ENCODE measurements around the gene NFIA.
A peak's percentile ranks its signal among the peaks of the same experiment; 100 is the strongest.

The NFIA gene

DNA sequence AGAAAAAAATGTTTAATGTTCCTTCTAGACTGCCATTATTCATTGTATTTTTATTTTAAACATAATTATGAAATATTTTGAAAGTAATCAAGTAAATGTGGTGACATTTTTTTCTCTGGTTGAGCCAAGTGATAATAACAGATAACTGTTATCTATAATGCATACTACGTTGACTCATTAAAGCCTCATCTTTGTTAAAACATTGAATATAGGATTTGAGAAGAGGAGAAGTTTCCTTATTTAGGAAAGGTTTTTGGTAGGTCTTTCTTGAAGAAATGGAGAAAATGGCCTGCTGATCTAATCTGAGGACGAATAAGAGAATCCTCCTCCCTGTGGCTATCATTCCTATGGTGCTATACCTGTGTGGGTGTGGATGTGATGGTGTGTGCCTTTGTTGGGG is 89.0 kb downstream of the NFIA start:
- TF ChIP-seq EZH2 (IDR thresholded peaks at IDR 0.05) (no peak), FOXP2 (optimal IDR thresholded peaks at IDR 0.05; ENCODE audit: control extremely low read depth, extremely low read length, insufficient read depth) (no peak), POLR2AphosphoS5 (IDR thresholded peaks at IDR 0.05; ENCODE audit: borderline replicate concordance, low read depth, low read length) (no peak)
- Histone ChIP-seq H3K36me3 (ENCODE audit: insufficient read depth, low read length) (no peaks in the 10 kb centered on the region; the same call in 1 of the 2 replicates), H3K4me3 (no peak overlapping the region), H3K9me3 (ENCODE audit: low read depth, low read length) (no peaks in the 10 kb centered on the region), H3K27ac (peak overlapping the region; percentile 43; the same call in 1 of the 2 replicates), H3K9ac (ENCODE audit: insufficient read length) (no peak overlapping the region)
- DNase-seq (ENCODE audit: low read depth, low spot score): no peak

DNA sequence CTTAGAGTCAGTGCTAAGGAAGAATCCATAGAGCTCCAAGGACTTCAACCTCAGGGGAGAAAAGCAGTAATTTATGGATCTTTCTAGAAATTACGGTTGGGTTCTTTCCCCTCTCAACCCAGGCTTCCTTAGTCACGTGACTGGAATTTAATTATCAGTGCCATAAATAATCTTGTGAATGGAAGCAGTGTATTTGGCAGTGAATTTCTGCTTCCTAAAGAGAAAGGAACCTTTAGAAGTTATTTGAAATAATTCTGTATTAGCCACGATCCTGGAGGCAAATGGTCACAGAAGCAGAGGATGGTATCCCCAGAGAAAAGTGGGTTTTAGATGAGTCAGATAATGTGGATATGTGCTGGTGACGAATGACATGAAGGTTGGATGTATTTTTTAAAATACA is 89.6 kb downstream of the NFIA start:
- Histone ChIP-seq H3K36me3 (ENCODE audit: insufficient read depth, low read length) (no peaks in the 10 kb centered on the region; the same call in 1 of the 2 replicates), H3K9me3 (ENCODE audit: low read depth, low read length) (no peaks in the 10 kb centered on the region), H3K4me3 (peak overlapping the region; percentile 51), H3K27ac (peak overlapping the region; percentile 43; the same call in 1 of the 2 replicates), H3K9ac (ENCODE audit: insufficient read length) (no peak overlapping the region)
- no peak for TF ChIP-seq POLR2AphosphoS5 (IDR thresholded peaks at IDR 0.05; ENCODE audit: borderline replicate concordance, low read depth, low read length)
- TF ChIP-seq EZH2 (IDR thresholded peaks at IDR 0.05): no peak
- no peak for TF ChIP-seq FOXP2 (optimal IDR thresholded peaks at IDR 0.05; ENCODE audit: control extremely low read depth, extremely low read length, insufficient read depth)
- no peak for DNase-seq (ENCODE audit: low read depth, low spot score)

DNA sequence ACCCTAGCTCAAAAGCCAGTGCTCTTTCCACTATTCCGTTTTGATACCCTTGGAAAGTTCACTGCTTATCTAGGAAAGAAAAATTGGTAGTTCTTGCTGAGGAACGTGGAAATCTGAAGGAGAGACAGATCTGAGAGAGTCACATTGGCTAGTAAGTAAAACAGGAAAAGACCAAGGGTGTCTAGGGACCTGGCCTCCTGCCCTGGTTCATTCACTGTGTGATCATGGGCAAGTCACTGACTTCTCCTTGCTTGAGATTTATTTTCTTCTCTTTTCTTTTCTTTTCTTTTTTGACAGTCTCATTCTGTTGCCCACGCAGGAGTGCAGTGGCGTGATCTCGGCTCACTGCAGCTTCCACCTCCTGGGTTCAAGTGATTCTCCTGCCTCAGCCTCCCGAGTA is 90.8 kb downstream of the NFIA start:
- DNase-seq (ENCODE audit: low read depth, low spot score): no peak
- Histone ChIP-seq H3K36me3 (ENCODE audit: insufficient read depth, low read length) (no peaks in the 10 kb centered on the region; the same call in 1 of the 2 replicates), H3K4me3 (no peak overlapping the region), H3K9me3 (ENCODE audit: low read depth, low read length) (no peaks in the 10 kb centered on the region), H3K27ac (no peak overlapping the region), H3K9ac (ENCODE audit: insufficient read length) (no peak overlapping the region)
- TF ChIP-seq FOXP2 (optimal IDR thresholded peaks at IDR 0.05; ENCODE audit: control extremely low read depth, extremely low read length, insufficient read depth) (no peak), POLR2AphosphoS5 (IDR thresholded peaks at IDR 0.05; ENCODE audit: borderline replicate concordance, low read depth, low read length) (no peak), EZH2 (IDR thresholded peaks at IDR 0.05) (no peak)

- no peak overlapping the region for H3K4me3 ChIP-seq
- no peak overlapping the region for H3K9ac ChIP-seq (ENCODE audit: insufficient read length)
- H3K27ac ChIP-seq: no peak overlapping the region
- TF ChIP-seq POLR2AphosphoS5 (IDR thresholded peaks at IDR 0.05; ENCODE audit: borderline replicate concordance, low read depth, low read length): no peak
- no peak for TF ChIP-seq EZH2 (IDR thresholded peaks at IDR 0.05)
- no peak for TF ChIP-seq FOXP2 (optimal IDR thresholded peaks at IDR 0.05; ENCODE audit: control extremely low read depth, extremely low read length, insufficient read depth)
- H3K36me3 ChIP-seq (ENCODE audit: insufficient read depth, low read length): no peaks in the 10 kb centered on the region; the same call in 1 of the 2 replicates
- no peak for DNase-seq (ENCODE audit: low read depth, low spot score)
- H3K9me3 ChIP-seq (ENCODE audit: low read depth, low read length): no peaks in the 10 kb centered on the region
Measured at GRCh38 chr1:61174060-61174795, 91.9 kb downstream of the NFIA start.

DNA sequence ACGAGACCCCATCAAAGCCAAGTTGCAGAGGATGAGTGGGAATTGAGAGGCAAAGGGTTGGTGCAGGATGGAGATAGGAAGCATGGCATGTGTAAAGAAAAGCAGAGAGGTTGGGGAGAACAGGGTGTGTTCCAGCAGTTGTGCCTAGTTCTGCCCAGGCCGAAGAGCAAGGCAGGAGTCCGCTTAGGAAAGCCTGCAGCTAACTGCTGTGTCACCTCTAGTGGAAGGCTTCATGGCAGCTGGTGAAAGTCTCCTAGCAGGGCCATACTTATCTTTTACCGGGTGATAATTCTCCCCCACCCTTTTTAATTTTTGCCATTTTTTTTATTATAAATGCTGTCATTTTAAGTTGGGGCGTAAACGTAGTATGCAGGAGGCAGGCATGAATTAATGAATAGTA is 93.6 kb downstream of the NFIA start:
- Histone ChIP-seq H3K36me3 (ENCODE audit: insufficient read depth, low read length) (no peaks in the 10 kb centered on the region; the same call in 1 of the 2 replicates), H3K9me3 (ENCODE audit: low read depth, low read length) (no peaks in the 10 kb centered on the region), H3K27ac (no peak overlapping the region), H3K4me3 (no peak overlapping the region), H3K9ac (ENCODE audit: insufficient read length) (no peak overlapping the region)
- DNase-seq (ENCODE audit: low read depth, low spot score): no peak
- TF ChIP-seq POLR2AphosphoS5 (IDR thresholded peaks at IDR 0.05; ENCODE audit: borderline replicate concordance, low read depth, low read length) (no peak), EZH2 (IDR thresholded peaks at IDR 0.05) (no peak), FOXP2 (optimal IDR thresholded peaks at IDR 0.05; ENCODE audit: control extremely low read depth, extremely low read length, insufficient read depth) (no peak)

- TF ChIP-seq EZH2 (IDR thresholded peaks at IDR 0.05): no peak
- TF ChIP-seq POLR2AphosphoS5 (IDR thresholded peaks at IDR 0.05; ENCODE audit: borderline replicate concordance, low read depth, low read length): no peak
- no peak for TF ChIP-seq FOXP2 (optimal IDR thresholded peaks at IDR 0.05; ENCODE audit: control extremely low read depth, extremely low read length, insufficient read depth)
- H3K36me3 ChIP-seq (ENCODE audit: insufficient read depth, low read length): no peaks in the 10 kb centered on the region
- H3K4me3 ChIP-seq: no peak overlapping the region
- no peak for DNase-seq (ENCODE audit: low read depth, low spot score)
- 0 out of 2 replicates have a peak overlapping the region, but pooled peaks have one; percentile 8 for H3K27ac ChIP-seq
- no peak overlapping the region for H3K9ac ChIP-seq (ENCODE audit: insufficient read length)
- H3K9me3 ChIP-seq (ENCODE audit: low read depth, low read length): no peaks in the 10 kb centered on the region
Measured at GRCh38 chr1:61181067-61182038, 99.0 kb downstream of the NFIA start.

DNA sequence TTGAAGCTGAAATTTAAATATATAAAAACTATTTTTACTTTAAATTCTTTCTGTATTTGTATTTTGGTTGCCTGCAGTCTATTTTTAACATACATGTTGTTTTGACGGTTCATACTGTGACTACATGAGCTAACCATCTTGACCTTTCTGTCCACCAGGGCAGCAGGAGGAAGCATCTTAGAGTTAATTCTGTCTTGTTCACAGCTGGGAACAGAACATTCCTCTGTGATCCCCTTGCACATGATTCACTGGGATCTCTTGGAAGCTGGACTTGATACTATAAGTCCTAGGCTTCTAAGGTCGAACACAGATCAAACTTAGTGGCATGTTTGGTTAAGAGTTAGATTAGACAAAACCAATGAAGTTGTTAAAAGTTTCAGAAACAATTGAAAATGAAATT is 99.7 kb downstream of the NFIA start:
- no peak for TF ChIP-seq FOXP2 (optimal IDR thresholded peaks at IDR 0.05; ENCODE audit: control extremely low read depth, extremely low read length, insufficient read depth)
- no peak for TF ChIP-seq POLR2AphosphoS5 (IDR thresholded peaks at IDR 0.05; ENCODE audit: borderline replicate concordance, low read depth, low read length)
- TF ChIP-seq EZH2 (IDR thresholded peaks at IDR 0.05): no peak
- Histone ChIP-seq H3K9ac (ENCODE audit: insufficient read length) (no peak overlapping the region), H3K27ac (no peak overlapping the region), H3K4me3 (no peak overlapping the region), H3K9me3 (ENCODE audit: low read depth, low read length) (no peaks in the 10 kb centered on the region), H3K36me3 (ENCODE audit: insufficient read depth, low read length) (no peaks in the 10 kb centered on the region)
- DNase-seq (ENCODE audit: low read depth, low spot score): no peak

DNA sequence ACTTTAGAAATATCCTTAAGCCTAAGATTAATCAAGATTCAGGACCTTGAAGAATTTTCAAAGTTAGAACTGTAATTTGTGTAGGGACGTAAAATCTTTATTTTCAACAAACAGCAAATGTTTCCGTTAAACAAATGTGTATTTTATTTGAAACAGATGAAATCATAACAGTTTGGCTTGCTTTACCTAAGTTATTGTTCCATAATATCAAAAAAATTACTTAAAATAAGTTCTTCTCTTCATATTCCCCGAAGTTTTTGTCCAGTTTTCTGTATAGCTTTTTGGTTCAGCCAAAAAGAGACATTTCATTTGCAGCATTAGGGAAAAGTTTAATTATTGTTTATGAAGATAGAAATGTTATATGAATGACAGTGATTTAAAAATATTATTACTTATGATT is 100.1 kb downstream of the NFIA start:
- Histone ChIP-seq H3K9ac (ENCODE audit: insufficient read length) (no peak overlapping the region), H3K27ac (no peak overlapping the region; the same call in 1 of the 2 replicates), H3K4me3 (no peak overlapping the region), H3K36me3 (ENCODE audit: insufficient read depth, low read length) (no peaks in the 10 kb centered on the region), H3K9me3 (ENCODE audit: low read depth, low read length) (no peaks in the 10 kb centered on the region)
- no peak for DNase-seq (ENCODE audit: low read depth, low spot score)
- TF ChIP-seq EZH2 (IDR thresholded peaks at IDR 0.05) (no peak), POLR2AphosphoS5 (IDR thresholded peaks at IDR 0.05; ENCODE audit: borderline replicate concordance, low read depth, low read length) (no peak), FOXP2 (optimal IDR thresholded peaks at IDR 0.05; ENCODE audit: control extremely low read depth, extremely low read length, insufficient read depth) (no peak)
